ENCODE results near the gene EDN1.

GRCh38 chr6:12309070-12309469, 18.9 kb downstream of the EDN1 start:
- TF ChIP-seq POLR2AphosphoS5 (IDR thresholded peaks at IDR 0.05; ENCODE audit: borderline replicate concordance, low read depth, low read length) (no peak), EZH2 (IDR thresholded peaks at IDR 0.05) (no peak), FOXP2 (optimal IDR thresholded peaks at IDR 0.05; ENCODE audit: control extremely low read depth, extremely low read length, insufficient read depth) (no peak)

Measured in SK-N-MC (cell line).